RWPE1 (cell line): ENCODE measurements around the gene KDM4B.

ENCODE experiments used
- CTCF ChIA-PET: fragments of 350-600 bp; sonication (Branson Sonifier 250); formaldehyde crosslinking; extraction: SDS; loops from one replicate; lab custom pipeline; 2021; lab: Yijun Ruan, JAX
- POLR2A ChIA-PET: fragments of 400-600 bp; formaldehyde crosslinking; extraction: SDS; loops from one replicate; lab custom pipeline; 2020; ENCODE audit warnings: antibody characterized with exemption; ENCODE audit not compliant: low non-redundant PET; lab: Yijun Ruan, JAX
- DNase-seq: peaks from one replicate; pipeline ENCODE4 v3.0.0; 2012; ENCODE audit warnings: low spot score
- H3K27ac ChIP-seq: fragments of 450-650 bp; 2 replicates; pipeline ENCODE4 v1.5.1; 2017
- CTCF ChIP-seq: fragments of 450-650 bp; conservative IDR thresholded peaks from 2 replicates; pipeline ENCODE4 v1.5.1; 2017; ENCODE audit warnings: low read depth, mild to moderate bottlenecking

The KDM4B gene

DNA sequence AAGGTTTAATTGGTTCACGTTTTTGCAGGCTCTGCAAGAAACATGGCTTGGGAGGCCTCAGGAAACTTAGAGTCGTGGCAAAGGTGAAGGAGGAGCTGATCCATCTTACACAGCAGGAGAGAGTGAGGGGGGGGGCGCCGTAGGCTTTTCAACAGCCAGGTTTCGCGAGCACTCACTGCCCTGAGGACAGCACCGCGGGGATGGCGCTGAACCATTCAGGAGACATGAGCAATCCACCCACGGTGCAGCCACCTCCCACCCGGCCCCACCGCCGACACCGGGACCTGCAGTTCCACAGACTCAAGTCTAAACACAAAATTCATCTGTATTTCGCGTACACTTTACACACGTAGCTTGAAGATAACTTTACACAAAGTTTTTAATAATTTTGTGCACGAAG lies 73.6 kb downstream of the KDM4B start:
- no peak for TF ChIP-seq CTCF
- H3K27ac ChIP-seq: peak overlapping the region; percentile 42; the same call in 1 of the 2 replicates
- ChIA-PET CTCF (interaction anchor here (0.7 kb wide), 1 partner anchor 276 kb away, joined by 3 read pairs; no protein-coding TSS in a partner anchor), POLR2A (no interaction called here)
- DNase-seq: no peak

- H3K27ac ChIP-seq: peak overlapping the region; percentile 90; the same call in 1 of the 2 replicates
- TF ChIP-seq CTCF: no peak
- ChIA-PET CTCF (interaction anchor here (0.5 kb wide), 1 partner anchor 262 kb away, joined by 3 read pairs; no protein-coding TSS in a partner anchor), POLR2A (no interaction called here)
- no peak for DNase-seq
Measured at GRCh38 chr19:5045029-5045428, 76.1 kb downstream of the KDM4B start.

DNA sequence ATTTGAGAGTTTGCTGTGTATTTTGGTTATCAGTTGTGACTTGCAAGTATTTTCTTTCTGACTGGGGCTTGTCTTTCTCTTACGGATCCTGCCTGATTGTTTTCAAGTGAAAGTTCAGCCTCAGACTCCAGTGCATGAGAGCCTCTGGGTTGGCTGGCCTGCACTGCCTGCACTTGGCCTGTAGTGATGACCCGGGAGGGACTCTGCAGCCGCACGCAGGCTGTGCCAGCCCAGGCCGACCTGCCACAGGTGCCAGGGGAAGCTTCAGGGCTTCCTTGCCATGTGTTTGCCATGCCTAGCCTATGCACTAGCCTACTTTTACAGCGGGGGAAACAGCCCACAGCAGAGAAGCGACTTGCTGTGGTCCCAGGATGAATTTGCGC lies 77.0 kb downstream of the KDM4B start:
- CTCF ChIA-PET: interaction anchor here (0.6 kb wide), 2 partner anchors 234 to 584 kb away, joined by 3 read pairs; no protein-coding TSS in a partner anchor
- no peak for TF ChIP-seq CTCF
- peak overlapping the region; percentile 90 for H3K27ac ChIP-seq
- POLR2A ChIA-PET: no interaction called here
- no peak for DNase-seq

DNA sequence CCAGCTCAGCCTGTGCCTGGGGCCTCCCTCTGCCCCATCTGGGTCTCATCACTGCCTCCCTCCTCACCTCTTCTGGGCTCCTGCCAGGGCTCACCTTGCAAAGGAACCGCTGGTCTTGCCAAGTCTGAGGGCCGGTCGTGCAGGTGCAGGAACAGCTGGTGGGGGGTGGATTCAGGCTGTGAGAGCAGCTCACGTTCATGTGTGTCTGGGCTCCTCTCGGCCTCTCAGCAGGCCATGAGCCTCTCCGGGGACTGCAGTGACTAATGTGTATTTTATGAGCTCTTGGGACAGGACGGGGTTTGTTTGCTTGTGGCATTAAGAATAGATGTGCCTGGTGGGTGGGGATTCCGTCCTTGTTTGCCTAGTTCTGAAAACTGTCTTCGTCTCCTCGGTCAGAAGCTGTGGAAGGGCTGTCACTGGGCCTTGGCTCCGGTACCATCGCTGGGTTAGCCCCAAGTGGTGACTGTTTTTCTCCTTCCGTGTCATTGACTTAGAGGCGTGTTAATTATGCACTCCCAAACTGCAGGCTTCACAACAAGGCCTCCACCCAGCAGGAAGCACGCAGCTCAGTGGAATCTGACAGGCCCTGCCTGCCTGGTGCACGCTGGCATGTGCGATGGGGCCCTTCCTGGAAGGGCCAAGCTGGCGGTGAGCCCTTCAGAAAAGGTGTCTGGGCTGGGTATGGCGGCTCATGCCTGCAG lies 77.6 kb downstream of the KDM4B start:
- H3K27ac ChIP-seq: peak overlapping the region; percentile 90
- no peak for TF ChIP-seq CTCF
- CTCF ChIA-PET: interaction anchor here (0.6 kb wide), 2 partner anchors 234 to 475 kb away, joined by 3 to 4 read pairs; no protein-coding TSS in a partner anchor
- DNase-seq: peak; percentile 50
- POLR2A ChIA-PET: no interaction called here

GRCh38 chr19:5047251-5047935 lies 78.5 kb downstream of the KDM4B start:
- no peak for TF ChIP-seq CTCF
- peak overlapping the region; percentile 90 for H3K27ac ChIP-seq
- ChIA-PET POLR2A (no interaction called here), CTCF (interaction anchor here (0.6 to 1.1 kb wide), 4 partner anchors 39 to 309 kb away, joined by 3 to 7 read pairs (median 3); no protein-coding TSS in a partner anchor)
- no peak for DNase-seq

DNA sequence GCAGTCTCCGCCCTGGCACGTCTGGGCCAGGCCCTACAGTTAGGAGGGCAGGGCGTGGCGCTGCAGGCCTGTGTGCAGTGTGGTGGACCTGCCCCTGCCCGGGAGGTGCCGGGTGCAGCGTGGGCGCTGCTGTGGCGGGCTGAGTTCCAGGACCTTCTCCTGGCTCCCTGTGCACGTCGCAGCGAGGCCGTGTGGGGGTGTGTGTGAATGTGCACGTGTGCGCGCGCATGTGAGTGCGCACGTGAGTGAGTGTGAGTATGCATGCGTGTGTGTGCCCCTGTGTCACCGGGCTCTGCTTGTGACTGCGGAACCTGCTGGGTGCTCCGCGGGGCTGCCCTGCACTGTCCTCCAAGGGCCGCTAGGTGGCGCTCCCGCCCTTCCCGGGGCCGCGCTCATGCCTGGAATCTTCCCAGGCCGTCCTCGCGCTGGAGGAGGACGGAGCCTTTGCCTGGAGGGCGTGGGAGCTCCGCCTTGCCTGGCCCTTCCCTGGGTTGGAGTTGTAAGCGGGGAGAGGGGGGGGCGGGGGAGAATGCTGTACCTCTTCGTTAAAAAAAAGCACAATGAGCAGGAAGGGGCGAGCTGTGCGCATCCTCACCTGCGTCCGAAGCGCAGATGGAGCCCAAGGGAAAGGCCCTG lies 79.3 kb downstream of the KDM4B start:
- ChIA-PET CTCF (interaction anchor here (0.6 to 1.4 kb wide), 30 partner anchors 9 to 1224 kb away, joined by 3 to 7 read pairs (median 4); no protein-coding TSS in a partner anchor), POLR2A (no interaction called here)
- DNase-seq: peak; percentile 82
- H3K27ac ChIP-seq: peak overlapping the region; percentile 90
- TF ChIP-seq CTCF: peak; percentile 97
